Neural cell (in vitro differentiated cells): ENCODE measurements around the gene KLHDC4. TPM values are rescaled to one million over a fixed set of nuclear protein-coding genes. Genes with fewer than 3 reads are reported as not detected.

ENCODE experiments used
- H2AFZ ChIP-seq: fragments of 200-600, 300-800 bp; sonication (generic), shearing (Covaris generic); 2 replicates; pipeline ENCODE4 v1.6.0; 2014; ENCODE audit warnings: low read depth, mild to moderate bottlenecking, antibody characterized with exemption, low read length, moderate library complexity
- H3F3A ChIP-seq: fragments of 200-600 bp; shearing (Covaris generic); 2 replicates; pipeline ENCODE4 v1.6.1; 2016; ENCODE audit warnings: mild to moderate bottlenecking, moderate library complexity, mixed read lengths, antibody characterized with exemption, low read length; ENCODE audit not compliant: insufficient read depth, poor library complexity, severe bottlenecking
- H3K27ac ChIP-seq: fragments of 200-600, 300-800 bp; sonication (generic), shearing (Covaris generic); 2 replicates; pipeline ENCODE4 v1.5.1; 2014; ENCODE audit warnings: mild to moderate bottlenecking, low read length, moderate library complexity
- H3K27me3 ChIP-seq: fragments of 300-800, 200-600 bp; sonication (generic), shearing (Covaris generic); 2 replicates; pipeline ENCODE4 v1.6.0; 2014; ENCODE audit warnings: mild to moderate bottlenecking, low read depth, low read length, moderate library complexity; ENCODE audit not compliant: insufficient read depth
- H3K36me3 ChIP-seq: fragments of 300-800, 200-600 bp; sonication (generic), shearing (Covaris generic); 2 replicates; pipeline ENCODE4 v1.5.1; 2014; ENCODE audit warnings: mild to moderate bottlenecking, antibody characterized with exemption, low read length, moderate library complexity; ENCODE audit not compliant: insufficient read depth
- H3K4me2 ChIP-seq: fragments of 300-800, 200-600 bp; sonication (generic), shearing (Covaris generic); 2 replicates; pipeline ENCODE4 v1.6.0; 2014; ENCODE audit warnings: mild to moderate bottlenecking, low read length
- H3K4me3 ChIP-seq: fragments of 300-800, 200-600 bp; sonication (generic), shearing (Covaris generic); 2 replicates; pipeline ENCODE4 v1.5.1; 2014; ENCODE audit warnings: mild to moderate bottlenecking, low read length, moderate library complexity
- H3K79me2 ChIP-seq: fragments of 200-600 bp; shearing (Covaris generic); replicated peaks from 2 replicates; pipeline ENCODE4 v1.6.0; 2014; ENCODE audit warnings: mild to moderate bottlenecking, low read length, moderate library complexity; ENCODE audit not compliant: insufficient read depth
- H3K9ac ChIP-seq: fragments of 300-800, 200-600 bp; sonication (generic), shearing (Covaris generic); 2 replicates; pipeline ENCODE4 v1.6.1; 2016; ENCODE audit warnings: mild to moderate bottlenecking, low read length, mixed read lengths
- H3K9me2 ChIP-seq: fragments of 200-600 bp; shearing (Covaris generic); 2 replicates; pipeline ENCODE4 v1.6.1; 2016; ENCODE audit warnings: mild to moderate bottlenecking, low read length, mixed read lengths; ENCODE audit not compliant: insufficient read depth
- H3K9me3 ChIP-seq: fragments of 200-600, 300-800 bp; sonication (generic), shearing (Covaris generic); 2 replicates; pipeline ENCODE4 v1.6.1; 2016; ENCODE audit warnings: mild to moderate bottlenecking, mixed run types, low read length, moderate library complexity, mixed read lengths
- H4K20me1 ChIP-seq: fragments of 200-600 bp; shearing (Covaris generic); 2 replicates; pipeline ENCODE4 v1.6.1; 2016; ENCODE audit warnings: mild to moderate bottlenecking, mixed run types; ENCODE audit not compliant: insufficient read depth
- EP300 ChIP-seq: fragments of 450-650 bp; conservative IDR thresholded peaks from 2 replicates; pipeline ENCODE4 v1.6.1; 2014; ENCODE audit warnings: antibody characterized with exemption, mild to moderate bottlenecking, moderate library complexity; ENCODE audit not compliant: poor library complexity, severe bottlenecking
- EZH2 ChIP-seq: fragments of 200-600, 300-800 bp; shearing (Covaris generic), sonication (generic); IDR thresholded peaks from 2 replicates; pipeline ENCODE4 v1.6.1; 2014; ENCODE audit warnings: antibody characterized with exemption, low read length, borderline replicate concordance, mild to moderate bottlenecking; ENCODE audit not compliant: insufficient read depth, poor library complexity, severe bottlenecking
- MXI1 ChIP-seq: fragments of 450-650 bp; conservative IDR thresholded peaks from 2 replicates; pipeline ENCODE4 v1.6.1; 2014; ENCODE audit warnings: antibody characterized with exemption, mild to moderate bottlenecking; ENCODE audit not compliant: poor library complexity, severe bottlenecking
- POLR2AphosphoS5 ChIP-seq: IDR thresholded peaks from 2 replicates; pipeline ENCODE4 v1.6.1; 2012
- RAD21 ChIP-seq: fragments of 450-650 bp; conservative IDR thresholded peaks from 2 replicates; pipeline ENCODE4 v1.6.1; 2014; ENCODE audit warnings: antibody characterized with exemption, mild to moderate bottlenecking, moderate library complexity
- SMC3 ChIP-seq: fragments of 450-650 bp; conservative IDR thresholded peaks from 2 replicates; pipeline ENCODE4 v1.6.1; 2014; ENCODE audit warnings: antibody characterized with exemption, mild to moderate bottlenecking, moderate library complexity; ENCODE audit not compliant: poor library complexity
- TAF1 ChIP-seq: IDR thresholded peaks from 2 replicates; pipeline ENCODE4 v1.6.1; 2012; ENCODE audit warnings: low read depth
- polyA plus RNA-seq: library from polyadenylated mRNA; depleted of rRNA; stranded (reverse); fragments of >200 nt; gene quantifications from 2 replicates; pipeline ENCODE4 v1.2.3, GENCODE V29; 2014
- TF ChIP-seq, protein P1 (sequence below): fragments of 450-650 bp; IDR thresholded peaks from 2 replicates; pipeline ENCODE4 v1.5.1; 2014; ENCODE audit warnings: antibody characterized with exemption, mild to moderate bottlenecking, moderate library complexity; ENCODE audit not compliant: poor library complexity, severe bottlenecking
- TF ChIP-seq, protein P2 (sequence below): IDR thresholded peaks from 2 replicates; pipeline ENCODE4 v1.6.1; 2012; ENCODE audit warnings: borderline replicate concordance

Gene KLHDC4
- polyA plus RNA-seq, 1 donor from 2014 or later: 27.5 TPM

DNA sequence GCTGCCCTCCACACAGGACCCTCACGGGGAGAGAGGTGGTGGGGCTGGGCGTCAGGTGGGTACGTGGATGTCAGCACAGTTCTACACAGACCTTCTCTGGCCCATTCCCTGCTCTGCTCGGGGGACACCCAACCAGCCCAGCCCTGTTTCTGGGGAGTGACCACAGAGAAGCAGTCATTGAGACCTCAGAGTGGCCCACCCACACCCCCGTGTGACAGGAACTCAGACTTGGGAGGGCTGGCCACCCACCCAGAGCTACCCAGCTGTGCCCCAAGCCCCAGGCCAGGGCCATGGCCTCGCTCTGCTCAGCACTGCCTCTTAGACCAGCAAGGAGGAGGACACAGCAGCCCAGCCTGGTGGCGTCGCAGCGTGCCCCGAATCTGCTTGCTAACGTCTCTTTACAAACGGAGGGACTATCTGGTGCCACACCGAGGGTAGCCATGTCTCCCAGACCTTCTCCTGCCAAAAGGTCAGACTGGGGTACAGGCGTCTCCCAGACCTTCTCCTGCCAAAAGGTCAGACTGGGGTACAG, 77.7 kb downstream of the KLHDC4 start:
- no peak overlapping the region for H3K4me3 ChIP-seq
- no peaks in the 10 kb centered on the region for H4K20me1 ChIP-seq
- H3K27ac ChIP-seq: no peak overlapping the region
- no peak overlapping the region for H2AFZ ChIP-seq
- H3F3A ChIP-seq: no peaks in the 10 kb centered on the region
- no peaks in the 10 kb centered on the region for H3K9me3 ChIP-seq
- TF ChIP-seq SMC3 (no peak), EZH2 (no peak), POLR2AphosphoS5 (no peak), RAD21 (no peak), MXI1 (no peak), EP300 (no peak), TAF1 (no peak)
- TF ChIP-seq, protein P1, sequence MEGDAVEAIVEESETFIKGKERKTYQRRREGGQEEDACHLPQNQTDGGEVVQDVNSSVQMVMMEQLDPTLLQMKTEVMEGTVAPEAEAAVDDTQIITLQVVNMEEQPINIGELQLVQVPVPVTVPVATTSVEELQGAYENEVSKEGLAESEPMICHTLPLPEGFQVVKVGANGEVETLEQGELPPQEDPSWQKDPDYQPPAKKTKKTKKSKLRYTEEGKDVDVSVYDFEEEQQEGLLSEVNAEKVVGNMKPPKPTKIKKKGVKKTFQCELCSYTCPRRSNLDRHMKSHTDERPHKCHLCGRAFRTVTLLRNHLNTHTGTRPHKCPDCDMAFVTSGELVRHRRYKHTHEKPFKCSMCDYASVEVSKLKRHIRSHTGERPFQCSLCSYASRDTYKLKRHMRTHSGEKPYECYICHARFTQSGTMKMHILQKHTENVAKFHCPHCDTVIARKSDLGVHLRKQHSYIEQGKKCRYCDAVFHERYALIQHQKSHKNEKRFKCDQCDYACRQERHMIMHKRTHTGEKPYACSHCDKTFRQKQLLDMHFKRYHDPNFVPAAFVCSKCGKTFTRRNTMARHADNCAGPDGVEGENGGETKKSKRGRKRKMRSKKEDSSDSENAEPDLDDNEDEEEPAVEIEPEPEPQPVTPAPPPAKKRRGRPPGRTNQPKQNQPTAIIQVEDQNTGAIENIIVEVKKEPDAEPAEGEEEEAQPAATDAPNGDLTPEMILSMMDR: no peak
- TF ChIP-seq, protein P2, sequence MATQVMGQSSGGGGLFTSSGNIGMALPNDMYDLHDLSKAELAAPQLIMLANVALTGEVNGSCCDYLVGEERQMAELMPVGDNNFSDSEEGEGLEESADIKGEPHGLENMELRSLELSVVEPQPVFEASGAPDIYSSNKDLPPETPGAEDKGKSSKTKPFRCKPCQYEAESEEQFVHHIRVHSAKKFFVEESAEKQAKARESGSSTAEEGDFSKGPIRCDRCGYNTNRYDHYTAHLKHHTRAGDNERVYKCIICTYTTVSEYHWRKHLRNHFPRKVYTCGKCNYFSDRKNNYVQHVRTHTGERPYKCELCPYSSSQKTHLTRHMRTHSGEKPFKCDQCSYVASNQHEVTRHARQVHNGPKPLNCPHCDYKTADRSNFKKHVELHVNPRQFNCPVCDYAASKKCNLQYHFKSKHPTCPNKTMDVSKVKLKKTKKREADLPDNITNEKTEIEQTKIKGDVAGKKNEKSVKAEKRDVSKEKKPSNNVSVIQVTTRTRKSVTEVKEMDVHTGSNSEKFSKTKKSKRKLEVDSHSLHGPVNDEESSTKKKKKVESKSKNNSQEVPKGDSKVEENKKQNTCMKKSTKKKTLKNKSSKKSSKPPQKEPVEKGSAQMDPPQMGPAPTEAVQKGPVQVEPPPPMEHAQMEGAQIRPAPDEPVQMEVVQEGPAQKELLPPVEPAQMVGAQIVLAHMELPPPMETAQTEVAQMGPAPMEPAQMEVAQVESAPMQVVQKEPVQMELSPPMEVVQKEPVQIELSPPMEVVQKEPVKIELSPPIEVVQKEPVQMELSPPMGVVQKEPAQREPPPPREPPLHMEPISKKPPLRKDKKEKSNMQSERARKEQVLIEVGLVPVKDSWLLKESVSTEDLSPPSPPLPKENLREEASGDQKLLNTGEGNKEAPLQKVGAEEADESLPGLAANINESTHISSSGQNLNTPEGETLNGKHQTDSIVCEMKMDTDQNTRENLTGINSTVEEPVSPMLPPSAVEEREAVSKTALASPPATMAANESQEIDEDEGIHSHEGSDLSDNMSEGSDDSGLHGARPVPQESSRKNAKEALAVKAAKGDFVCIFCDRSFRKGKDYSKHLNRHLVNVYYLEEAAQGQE: no peak
- no peak overlapping the region for H3K4me2 ChIP-seq
- H3K9ac ChIP-seq: no peak overlapping the region
- H3K9me2 ChIP-seq: no peaks in the 10 kb centered on the region
- H3K79me2 ChIP-seq: no peaks in the 10 kb centered on the region
- H3K36me3 ChIP-seq: no peaks in the 10 kb centered on the region
- no peaks in the 10 kb centered on the region for H3K27me3 ChIP-seq

DNA sequence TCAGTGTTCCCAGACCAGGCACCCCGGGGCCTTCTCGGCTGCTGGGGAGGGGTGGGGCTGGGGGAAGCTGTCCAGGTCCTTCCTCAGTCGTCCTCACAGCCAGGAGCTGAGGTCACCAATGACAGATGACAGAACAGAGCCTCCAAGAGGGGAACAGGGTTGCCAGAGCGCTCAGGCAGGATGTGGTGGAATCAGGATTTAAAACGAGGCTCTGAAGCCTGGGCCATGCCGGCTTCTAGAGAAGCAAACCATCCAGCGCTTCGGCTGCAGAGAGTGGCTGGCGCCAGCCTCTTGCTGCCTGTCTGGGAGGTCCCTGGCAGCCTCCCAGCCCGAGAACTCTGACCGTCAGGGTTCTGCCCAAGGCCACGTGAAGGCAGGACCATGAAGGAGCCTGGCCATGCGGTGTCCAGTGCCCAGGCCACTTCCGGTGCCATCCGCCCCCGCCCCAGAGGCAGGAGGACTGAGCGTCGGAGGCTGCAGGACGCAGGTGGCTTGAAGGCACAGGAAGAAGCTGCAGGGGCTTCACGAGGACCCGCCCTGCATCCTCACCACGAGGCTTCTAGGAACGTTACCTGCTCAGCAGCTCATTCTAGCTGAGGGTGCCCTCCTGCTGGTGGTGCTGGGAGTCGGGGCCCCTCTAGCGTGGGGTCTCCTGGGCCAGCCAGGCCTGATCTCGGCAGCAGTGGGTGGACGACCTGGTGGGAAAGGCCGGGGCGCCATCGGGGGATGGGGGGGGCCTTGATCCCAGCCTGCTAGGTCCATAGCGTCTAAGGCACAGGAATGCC, 78.5 kb downstream of the KLHDC4 start:
- no peaks in the 10 kb centered on the region for H3K79me2 ChIP-seq
- no peak overlapping the region for H2AFZ ChIP-seq
- H3F3A ChIP-seq: no peaks in the 10 kb centered on the region
- no peak overlapping the region for H3K4me2 ChIP-seq
- no peak overlapping the region for H3K9ac ChIP-seq
- no peaks in the 10 kb centered on the region for H3K36me3 ChIP-seq
- H3K27ac ChIP-seq: no peak overlapping the region
- H3K4me3 ChIP-seq: no peak overlapping the region
- H4K20me1 ChIP-seq: no peaks in the 10 kb centered on the region
- H3K9me3 ChIP-seq: no peaks in the 10 kb centered on the region
- TF ChIP-seq TAF1 (no peak), RAD21 (no peak), SMC3 (no peak), EP300 (no peak), EZH2 (no peak), MXI1 (no peak)
- TF ChIP-seq, protein P1: no peak
- TF ChIP-seq, protein P2: no peak
- H3K27me3 ChIP-seq: no peaks in the 10 kb centered on the region
- no peaks in the 10 kb centered on the region for H3K9me2 ChIP-seq
